ENCODE measurements around the gene GTSE1.

DNA sequence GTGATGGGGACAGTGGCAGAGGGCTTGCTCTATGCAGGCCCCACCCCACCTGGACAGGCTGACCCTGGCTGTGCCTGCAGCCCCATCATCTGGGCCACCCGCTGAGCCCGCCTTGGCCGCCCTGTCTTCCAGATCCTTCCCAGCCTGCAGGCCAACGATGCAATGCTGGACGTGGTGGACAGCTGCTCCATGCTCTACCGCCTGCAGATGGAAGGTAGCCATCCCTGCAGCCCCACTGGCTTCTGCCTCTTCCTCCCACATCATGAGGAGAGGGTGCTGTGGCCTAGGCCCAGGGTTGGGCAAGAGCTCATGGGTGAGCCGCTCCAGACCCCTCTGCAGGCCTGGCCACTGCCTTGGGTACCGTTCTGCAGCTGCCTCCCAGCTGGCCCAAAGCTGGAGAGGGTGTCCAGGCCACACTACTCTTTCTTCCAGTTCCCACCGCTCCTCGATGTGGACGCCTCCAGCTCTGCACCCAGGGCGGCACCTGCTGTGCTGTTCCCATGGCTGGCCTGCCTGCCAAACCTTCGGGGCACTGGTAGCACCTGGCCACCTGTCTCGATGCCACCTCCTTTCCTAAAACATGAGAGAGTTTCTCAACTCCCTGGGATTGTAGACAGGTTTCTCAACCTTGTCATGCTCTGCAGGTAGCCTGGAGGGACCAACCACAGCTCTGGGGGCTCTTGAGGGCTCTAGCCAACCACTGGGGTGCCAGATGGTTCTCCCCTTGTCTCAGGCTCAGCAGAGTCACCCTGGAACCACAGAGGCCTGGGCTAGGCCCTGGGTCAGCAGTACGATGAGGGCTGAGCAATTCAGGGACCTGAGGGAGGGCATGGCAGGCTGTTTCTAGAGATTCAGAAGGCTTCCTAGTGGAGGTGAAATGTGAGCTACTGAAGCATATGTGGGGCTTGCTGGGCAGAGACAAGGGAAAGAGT is 9.5 kb upstream of the GTSE1 start:
- TF ChIP-seq, protein P1, sequence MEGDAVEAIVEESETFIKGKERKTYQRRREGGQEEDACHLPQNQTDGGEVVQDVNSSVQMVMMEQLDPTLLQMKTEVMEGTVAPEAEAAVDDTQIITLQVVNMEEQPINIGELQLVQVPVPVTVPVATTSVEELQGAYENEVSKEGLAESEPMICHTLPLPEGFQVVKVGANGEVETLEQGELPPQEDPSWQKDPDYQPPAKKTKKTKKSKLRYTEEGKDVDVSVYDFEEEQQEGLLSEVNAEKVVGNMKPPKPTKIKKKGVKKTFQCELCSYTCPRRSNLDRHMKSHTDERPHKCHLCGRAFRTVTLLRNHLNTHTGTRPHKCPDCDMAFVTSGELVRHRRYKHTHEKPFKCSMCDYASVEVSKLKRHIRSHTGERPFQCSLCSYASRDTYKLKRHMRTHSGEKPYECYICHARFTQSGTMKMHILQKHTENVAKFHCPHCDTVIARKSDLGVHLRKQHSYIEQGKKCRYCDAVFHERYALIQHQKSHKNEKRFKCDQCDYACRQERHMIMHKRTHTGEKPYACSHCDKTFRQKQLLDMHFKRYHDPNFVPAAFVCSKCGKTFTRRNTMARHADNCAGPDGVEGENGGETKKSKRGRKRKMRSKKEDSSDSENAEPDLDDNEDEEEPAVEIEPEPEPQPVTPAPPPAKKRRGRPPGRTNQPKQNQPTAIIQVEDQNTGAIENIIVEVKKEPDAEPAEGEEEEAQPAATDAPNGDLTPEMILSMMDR (IDR thresholded peaks at IDR 0.05), result no peak
- no peak for TF ChIP-seq EZH2phosphoT487 (IDR thresholded peaks at IDR 0.05)
- no peak for TF ChIP-seq EZH2 (IDR thresholded peaks at IDR 0.05)
